HPDE6-E6E7 (cell line): ENCODE data around the gene ARHGAP22.

Experiments
- DNase-seq: peaks from one replicate; pipeline ENCODE4 v3.0.0; 2011; ENCODE audit warnings: missing footprints; ENCODE audit errors: extremely low spot score

ARHGAP22 gene

GRCh38 chr10:48464871-48465736 is 139.8 kb downstream of the ARHGAP22 start:
- no peak for DNase-seq

- no peak for DNase-seq
Measured at GRCh38 chr10:48464121-48464870, 140.6 kb downstream of the ARHGAP22 start.

GRCh38 chr10:48463318-48464003 is 141.4 kb downstream of the ARHGAP22 start:
- DNase-seq: no peak

GRCh38 chr10:48462482-48463020 is 142.3 kb downstream of the ARHGAP22 start:
- no peak for DNase-seq

GRCh38 chr10:48461623-48462481 is 143.0 kb downstream of the ARHGAP22 start:
- DNase-seq: no peak

- DNase-seq: no peak
Measured at GRCh38 chr10:48460182-48460581, 144.7 kb downstream of the ARHGAP22 start.

- no peak for DNase-seq
Measured at GRCh38 chr10:48459270-48460150, 145.4 kb downstream of the ARHGAP22 start.

- DNase-seq: no peak
Measured at GRCh38 chr10:48458662-48459048, 146.2 kb downstream of the ARHGAP22 start.

GRCh38 chr10:48457949-48458661 is 146.8 kb downstream of the ARHGAP22 start:
- DNase-seq: no peak

- DNase-seq: no peak
Measured at GRCh38 chr10:48456808-48457761, 147.8 kb downstream of the ARHGAP22 start.

- DNase-seq: no peak
Measured at GRCh38 chr10:48456361-48456804, 148.5 kb downstream of the ARHGAP22 start.

- no peak for DNase-seq
Measured at GRCh38 chr10:48455392-48456151, 149.3 kb downstream of the ARHGAP22 start.

GRCh38 chr10:48455055-48455391 is 149.8 kb downstream of the ARHGAP22 start:
- DNase-seq: no peak

GRCh38 chr10:48454302-48455054 is 150.4 kb downstream of the ARHGAP22 start:
- DNase-seq: no peak

GRCh38 chr10:48453451-48454301 is 151.2 kb downstream of the ARHGAP22 start:
- no peak for DNase-seq

- DNase-seq: no peak
Measured at GRCh38 chr10:48452879-48453412, 151.9 kb downstream of the ARHGAP22 start.
